ENCODE measurements around the gene TSPEAR. TPM values are rescaled to one million over a fixed set of nuclear protein-coding genes. Genes with fewer than 3 reads are reported as not detected.
"Not testable (repeated sequence)": the region's sequence is repeated elsewhere in the genome, so short reads cannot be mapped to it uniquely, and the experiment has no call there.

TSPEAR gene
- total RNA-seq, 3 donors from 2014 or later (not counting 1 experiment from before 2014, with no cell fraction given) = not detected

DNA sequence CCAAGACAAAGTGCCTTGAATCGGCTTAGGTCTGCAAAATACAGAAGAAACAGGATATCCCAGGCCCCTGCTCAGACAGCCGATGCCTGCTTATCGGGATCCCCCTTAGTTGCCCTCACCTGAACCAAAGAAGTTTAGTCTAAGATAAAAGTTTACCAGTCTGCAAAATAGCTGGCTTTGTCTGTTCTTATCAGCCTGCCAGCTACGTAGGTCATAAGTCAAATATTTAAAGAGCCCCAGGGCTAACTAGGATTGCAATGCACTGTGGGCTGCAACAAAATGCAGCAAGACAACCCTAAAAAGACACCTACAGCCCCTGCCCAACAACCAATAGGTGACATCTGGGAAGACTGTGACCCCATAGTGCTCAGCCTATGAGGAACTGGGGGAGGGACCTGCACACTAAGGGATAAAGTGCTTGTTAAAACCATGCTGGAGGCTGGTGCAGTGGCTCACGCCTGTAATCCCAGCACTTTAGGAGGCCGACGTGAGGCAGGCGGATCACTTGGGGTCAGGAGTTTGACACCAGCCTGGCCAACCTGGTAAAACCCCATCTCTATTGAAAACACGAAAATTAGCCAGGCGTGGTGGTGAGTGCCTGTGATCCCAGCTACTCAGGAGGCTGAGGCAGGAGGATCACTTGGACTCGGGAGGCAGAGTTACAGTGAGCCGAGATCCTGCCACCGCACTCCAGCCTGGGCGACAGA is 228.6 kb downstream of the TSPEAR start:
- ATAC-seq = no peak
- WGBS (ENCODE audit: insufficient coverage) = 91% methylated on average over 14 of the region's 14 CpGs
- TF ChIP-seq CTCF (IDR thresholded peaks at IDR 0.05) = no peak
- Mint-ChIP-seq H3K9me3 (no peaks in the 10 kb centered on the region), H3K4me3 (no peak overlapping the region), H3K27ac (no peak overlapping the region), H3K36me3 (no peaks in the 10 kb centered on the region), H3K27me3 (ENCODE audit: low read depth in 2 of 2) (peaks cover 11 to 12% of the 10 kb centered on the region in 2 donors), H3K4me1 (peaks cover 0 to 2% of the 10 kb centered on the region in 2 donors)
- DNase-seq = no peak
- Histone ChIP-seq H3K4me3 (ENCODE audit: low read length) (no peak overlapping the region), H3K9me3 (ENCODE audit: control insufficient read depth, insufficient read depth, low read length) (no peaks in the 10 kb centered on the region), H3K27me3 (ENCODE audit: control insufficient read depth, insufficient read depth, low read length) (no peaks in the 10 kb centered on the region), H3K4me1 (ENCODE audit: control insufficient read depth, insufficient read depth, low read length) (no peaks in the 10 kb centered on the region), H3K36me3 (ENCODE audit: control insufficient read depth, insufficient read depth, low read length) (no peaks in the 10 kb centered on the region), H3K27ac (ENCODE audit: low read length) (no peak overlapping the region)
- intact Hi-C loops (cut with micrococcal nuclease) = loop anchor here (10.0 kb wide), 1 partner anchor 668 kb away; no protein-coding TSS in a partner anchor

DNA sequence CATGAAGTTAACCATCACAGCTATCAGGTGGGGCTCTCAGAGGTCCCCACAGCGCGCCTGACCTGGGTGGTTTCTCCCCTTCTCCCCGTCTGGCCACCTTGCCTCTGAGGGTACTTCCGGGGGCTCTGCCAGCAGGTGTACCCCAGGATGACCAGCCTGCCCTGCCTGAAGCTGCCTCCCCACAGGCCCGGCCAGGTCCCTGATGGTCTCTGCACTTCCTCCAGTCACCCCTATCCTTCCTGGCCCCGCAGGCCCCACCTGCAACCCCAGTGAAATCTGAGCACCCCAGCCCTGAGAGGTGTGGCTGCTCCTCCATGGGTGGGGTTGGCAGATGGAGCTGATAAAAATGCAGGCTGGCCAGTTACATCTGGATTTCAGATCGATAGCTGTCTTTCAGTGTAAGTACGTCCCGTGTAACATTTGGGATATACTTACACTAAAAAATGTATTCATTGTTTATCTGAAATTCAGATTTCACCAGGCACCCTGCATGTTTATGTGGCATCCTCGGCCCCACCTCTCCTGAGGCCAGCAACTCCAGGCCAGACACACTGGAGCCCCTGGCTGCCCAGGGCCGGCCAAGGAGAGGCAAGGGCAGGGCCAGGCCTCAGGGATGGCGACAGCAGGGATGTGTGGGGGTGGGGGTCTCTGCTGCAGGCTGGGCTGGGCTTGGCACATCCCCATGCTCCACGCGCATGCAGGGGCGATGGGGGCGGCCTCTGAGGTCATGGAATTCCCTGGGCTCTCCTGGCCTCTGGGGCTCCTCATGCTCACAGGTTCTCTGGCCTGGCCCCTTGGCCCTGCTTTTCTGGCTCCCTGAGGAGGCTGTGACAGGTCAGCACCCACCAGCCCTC is 230.9 kb downstream of the TSPEAR start:
- Mint-ChIP-seq H3K4me1 (no peaks in the 10 kb centered on the region), H3K36me3 (no peaks in the 10 kb centered on the region), H3K27me3 (ENCODE audit: low read depth in 2 of 2) (peaks cover 9 to 11% of the 10 kb centered on the region in 2 donors), H3K27ac (no peak overlapping the region), H3K4me3 (no peak overlapping the region), H3K9me3 (no peaks in the 10 kb centered on the region)
- WGBS (ENCODE audit: insufficient coverage) = 83% methylated on average over 16 of the region's 16 CpGs
- H3K9me3 ChIP-seq (ENCODE audit: control insufficient read depth, insufficient read depth, low read length) = no peaks in the 10 kb centered on the region
- no peak for ATAC-seq
- no peak overlapping the region for H3K4me3 ChIP-seq (ENCODE audit: low read length)
- no peak overlapping the region for H3K27ac ChIP-seq (ENCODE audit: low read length)
- no peaks in the 10 kb centered on the region for H3K4me1 ChIP-seq (ENCODE audit: control insufficient read depth, insufficient read depth, low read length)
- no peak for DNase-seq
- no peaks in the 10 kb centered on the region for H3K36me3 ChIP-seq (ENCODE audit: control insufficient read depth, insufficient read depth, low read length)
- H3K27me3 ChIP-seq (ENCODE audit: control insufficient read depth, insufficient read depth, low read length) = no peaks in the 10 kb centered on the region
- intact Hi-C loops (cut with micrococcal nuclease) = loop anchor here (10.0 kb wide), 1 partner anchor 666 kb away; no protein-coding TSS in a partner anchor
- TF ChIP-seq CTCF (IDR thresholded peaks at IDR 0.05) = no peak

GRCh38 chr21:44479556-44480199 is 231.7 kb downstream of the TSPEAR start:
- 41% methylated on average over 20 of the region's 21 CpGs for whole genome bisulfite sequencing (ENCODE audit: insufficient coverage)
- not testable (repeated sequence) for H3K36me3 Mint-ChIP-seq; H3K9me3 Mint-ChIP-seq; H3K9me3 ChIP-seq (ENCODE audit: control insufficient read depth, insufficient read depth, low read length); H3K27me3 ChIP-seq (ENCODE audit: control insufficient read depth, insufficient read depth, low read length); H3K4me1 ChIP-seq (ENCODE audit: control insufficient read depth, insufficient read depth, low read length); H3K4me3 ChIP-seq (ENCODE audit: low read length); H3K27ac ChIP-seq (ENCODE audit: low read length); H3K27ac Mint-ChIP-seq; H3K36me3 ChIP-seq (ENCODE audit: control insufficient read depth, insufficient read depth, low read length); ATAC-seq; H3K4me3 Mint-ChIP-seq; H3K4me1 Mint-ChIP-seq
- TF ChIP-seq CTCF (IDR thresholded peaks at IDR 0.05) = peak; percentile 66
- H3K27me3 Mint-ChIP-seq (ENCODE audit: low read depth in 2 of 2) = peaks cover 9 to 11% of the 10 kb centered on the region in 2 donors
- intact Hi-C loops (cut with micrococcal nuclease) = loop anchor here (10.0 kb wide), 2 partner anchors 105 to 665 kb away; no protein-coding TSS in a partner anchor
- peak; percentile 43 to 50 for DNase-seq
